IPS DF 6.9 (cell line): ENCODE measurements around the gene ICAM3.

Experiments
- DNase-seq: peaks from one replicate; pipeline ENCODE4 v3.0.0-alpha.2; 2013; ENCODE audit warnings: low read depth, low spot score
- H3K27ac ChIP-seq: one replicate; pipeline ENCODE4 v1.5.1; 2013; ENCODE audit warnings: low read length, control low read depth
- H3K27me3 ChIP-seq: 2 replicates; pipeline ENCODE4 v1.6.1; 2013; ENCODE audit warnings: mild to moderate bottlenecking, low read length; ENCODE audit not compliant: control insufficient read depth, insufficient read depth
- H3K36me3 ChIP-seq: 2 replicates; pipeline ENCODE4 v1.6.1; 2013; ENCODE audit warnings: low read length; ENCODE audit not compliant: control insufficient read depth, insufficient read depth
- H3K4me1 ChIP-seq: 2 replicates; pipeline ENCODE4 v1.6.1; 2013; ENCODE audit warnings: low read length; ENCODE audit not compliant: control insufficient read depth, insufficient read depth
- H3K4me3 ChIP-seq: 2 replicates; pipeline ENCODE4 v1.5.1; 2013; ENCODE audit warnings: mild to moderate bottlenecking, low read length
- H3K9me3 ChIP-seq: 2 replicates; pipeline ENCODE4 v1.6.1; 2013; ENCODE audit warnings: low read length, inconsistent platforms; ENCODE audit not compliant: control insufficient read depth, insufficient read depth
- WGBS: extraction: QIAGEN DNeasy Blood & Tissue Kit; methylation state at CpG from one replicate; pipeline ENCODE4 v1.1.7; 2013; ENCODE audit warnings: mixed read lengths, missing lambda C conversion rate; ENCODE audit not compliant: insufficient read length, insufficient coverage; 5-methylcytosine and 5-hydroxymethylcytosine counted together

The ICAM3 gene

GRCh38 chr19:10332158-10332964 is 7.1 kb downstream of the ICAM3 start:
- H3K4me3 ChIP-seq: peak overlapping the region; percentile 95; the same call in 1 of the 2 replicates
- H3K36me3 ChIP-seq: peaks cover 26% of the 10 kb centered on the region
- no peaks in the 10 kb centered on the region for H3K27me3 ChIP-seq
- peaks cover 6% of the 10 kb centered on the region for H3K4me1 ChIP-seq
- no CpG with 5 or more reads among the region's 18 CpGs for WGBS
- H3K27ac ChIP-seq: no peak overlapping the region
- H3K9me3 ChIP-seq: no peaks in the 10 kb centered on the region
- DNase-seq: no peak

GRCh38 chr19:10329555-10329954 is 9.9 kb downstream of the ICAM3 start:
- no peak for DNase-seq
- Histone ChIP-seq H3K4me1 (peaks cover 4% of the 10 kb centered on the region; the same call in 1 of the 2 replicates), H3K27me3 (no peaks in the 10 kb centered on the region), H3K36me3 (peaks cover 30% of the 10 kb centered on the region), H3K9me3 (no peaks in the 10 kb centered on the region), H3K27ac (no peak overlapping the region), H3K4me3 (no peak overlapping the region)
- WGBS: no CpG with 5 or more reads among the region's 13 CpGs

DNA sequence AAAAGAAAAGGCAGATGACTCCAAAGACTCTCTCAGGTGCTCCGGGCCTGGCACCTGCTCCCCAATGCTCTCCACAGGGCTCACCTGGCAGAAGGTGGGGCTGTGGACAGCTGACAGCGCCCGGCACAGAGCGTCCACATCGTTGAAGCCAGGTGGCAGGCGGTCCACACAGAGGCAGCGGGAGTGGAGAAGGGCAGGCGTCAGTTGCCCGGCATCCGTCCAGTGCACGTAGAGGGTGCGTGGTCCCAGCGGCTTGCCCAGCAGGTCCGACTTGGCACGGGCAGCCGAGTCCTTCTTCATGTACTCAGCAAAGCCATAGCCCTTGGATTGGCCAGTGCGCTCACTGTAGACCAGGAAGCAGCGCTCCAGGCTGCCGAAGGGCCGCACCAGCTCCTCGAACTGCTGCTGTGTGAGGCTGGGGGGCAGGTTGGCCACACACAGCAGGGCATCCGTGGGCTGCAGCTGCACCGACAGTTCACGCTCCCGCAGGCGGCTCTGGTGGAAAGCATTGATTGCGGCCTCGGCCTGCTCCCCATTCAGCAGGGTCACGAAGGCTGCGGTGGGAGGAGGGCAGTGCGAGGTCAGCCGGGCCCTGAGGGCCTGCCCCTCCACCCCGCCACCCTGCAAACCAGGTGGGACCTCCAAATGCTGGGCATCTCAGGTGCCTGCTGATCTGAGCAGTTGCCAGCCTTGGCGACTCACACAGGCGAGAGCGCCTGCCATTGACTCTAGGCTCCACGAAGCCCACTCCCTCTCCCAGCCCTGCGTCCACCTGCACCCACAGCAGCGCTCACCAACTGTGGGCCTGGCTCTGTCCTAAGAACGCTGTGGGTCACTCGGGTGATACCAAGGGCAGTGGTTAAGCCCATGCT is 10.6 kb downstream of the ICAM3 start:
- H3K4me3 ChIP-seq: no peak overlapping the region
- no peaks in the 10 kb centered on the region for H3K9me3 ChIP-seq
- peaks cover 3% of the 10 kb centered on the region; the same call in 1 of the 2 replicates for H3K4me1 ChIP-seq
- H3K27ac ChIP-seq: no peak overlapping the region
- DNase-seq: no peak
- no CpG with 5 or more reads among the region's 41 CpGs for WGBS
- no peaks in the 10 kb centered on the region for H3K27me3 ChIP-seq
- peaks cover 30% of the 10 kb centered on the region for H3K36me3 ChIP-seq

DNA sequence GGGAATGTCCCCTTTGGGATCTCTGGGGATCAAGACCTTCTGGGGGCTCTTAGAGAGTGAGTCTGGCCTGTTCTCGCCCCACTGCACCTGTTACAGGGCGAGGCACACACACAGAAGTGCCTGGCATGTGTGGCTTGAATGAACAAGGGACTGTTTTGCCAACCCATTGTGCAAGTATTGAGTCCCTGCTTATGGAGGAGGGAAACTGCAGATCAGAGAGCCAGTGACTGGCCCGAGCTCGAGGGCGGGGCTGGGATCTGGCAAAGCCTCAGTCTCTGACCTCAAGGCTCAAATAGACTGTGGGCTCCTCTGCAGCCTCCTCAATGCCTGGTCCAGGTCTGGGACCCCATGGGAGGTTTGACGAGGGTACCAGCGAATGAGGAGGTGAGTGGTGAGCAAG is 11.6 kb downstream of the ICAM3 start:
- Histone ChIP-seq H3K4me1 (peaks cover 3% of the 10 kb centered on the region; the same call in 1 of the 2 replicates), H3K27me3 (no peaks in the 10 kb centered on the region), H3K27ac (no peak overlapping the region), H3K4me3 (no peak overlapping the region), H3K9me3 (no peaks in the 10 kb centered on the region), H3K36me3 (peaks cover 40% of the 10 kb centered on the region)
- no CpG with 5 or more reads among the region's 7 CpGs for WGBS
- DNase-seq: no peak

DNA sequence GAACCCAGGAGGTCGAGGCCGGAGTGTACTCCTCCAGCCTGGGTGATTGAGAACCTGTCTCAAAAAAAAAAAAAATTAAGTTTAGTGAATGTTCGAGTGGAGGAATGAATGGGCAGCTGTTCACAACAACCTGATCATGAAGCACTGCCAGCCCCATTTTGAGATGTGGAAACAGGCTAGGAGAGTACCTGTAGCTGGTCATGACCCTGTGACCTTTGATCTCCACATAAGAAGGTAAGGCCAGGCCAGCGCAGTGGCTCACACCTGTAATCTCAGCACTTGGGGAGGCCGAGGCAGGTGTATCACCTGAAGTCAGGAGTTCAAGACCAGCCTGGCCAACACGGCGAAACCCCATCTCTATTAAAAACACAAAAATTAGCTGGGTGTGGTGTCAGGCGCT is 13.7 kb downstream of the ICAM3 start:
- Histone ChIP-seq H3K36me3 (peaks cover 56% of the 10 kb centered on the region), H3K9me3 (no peaks in the 10 kb centered on the region), H3K4me3 (no peak overlapping the region), H3K4me1 (no peaks in the 10 kb centered on the region), H3K27me3 (no peaks in the 10 kb centered on the region), H3K27ac (no peak overlapping the region)
- WGBS: no CpG with 5 or more reads among the region's 8 CpGs
- no peak for DNase-seq

DNA sequence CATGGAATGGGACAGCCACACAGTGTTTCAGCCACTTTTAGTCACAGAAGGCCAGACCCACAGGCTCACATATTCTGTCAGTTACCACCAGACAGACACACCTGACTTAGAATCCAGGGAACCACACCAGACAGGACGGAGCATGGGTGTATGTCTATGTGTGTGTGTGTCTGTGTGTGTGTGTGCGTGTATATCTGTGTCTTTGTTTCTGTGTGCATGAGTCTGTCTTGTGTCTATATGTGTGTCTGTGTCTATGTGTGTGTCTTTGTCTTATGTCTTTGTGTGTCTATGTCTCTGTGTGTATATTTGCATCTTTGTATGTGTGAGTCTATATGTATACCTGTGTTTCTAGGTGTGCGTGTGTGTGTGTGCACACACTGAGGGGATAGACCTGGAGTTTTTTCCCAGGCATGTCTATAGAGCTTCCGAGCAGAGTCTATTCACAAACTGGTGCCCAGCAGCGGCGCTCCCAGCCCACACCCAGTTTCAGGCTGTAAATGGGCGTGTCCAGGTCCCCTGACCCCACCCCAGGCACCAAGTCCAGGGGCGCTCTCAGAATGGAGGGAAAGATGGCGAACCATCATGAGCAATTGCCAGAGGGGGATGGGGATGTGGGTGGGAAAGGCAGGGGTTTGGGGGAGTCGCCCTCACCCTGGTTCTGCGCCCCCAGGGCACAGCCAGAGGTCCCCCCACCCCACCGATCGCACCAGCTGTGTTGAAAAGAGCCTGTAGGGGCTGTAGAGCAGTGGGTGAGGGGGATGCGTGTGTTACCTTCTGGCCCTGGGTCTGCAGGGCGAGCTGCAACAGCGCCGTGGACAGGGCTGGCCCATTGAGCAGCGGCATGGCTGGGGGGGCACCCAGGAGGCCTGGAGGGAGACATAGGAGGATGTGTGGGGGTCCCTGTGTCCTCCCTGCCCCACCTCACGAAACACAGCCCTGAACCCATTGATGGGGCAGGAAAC is 17.3 kb downstream of the ICAM3 start:
- Histone ChIP-seq H3K27ac (no peak overlapping the region), H3K36me3 (peaks cover 38% of the 10 kb centered on the region), H3K4me1 (no peaks in the 10 kb centered on the region), H3K4me3 (no peak overlapping the region), H3K27me3 (no peaks in the 10 kb centered on the region), H3K9me3 (no peaks in the 10 kb centered on the region)
- no CpG with 5 or more reads among the region's 19 CpGs for WGBS
- no peak for DNase-seq

- Histone ChIP-seq H3K4me3 (no peak overlapping the region), H3K27ac (no peak overlapping the region), H3K4me1 (no peaks in the 10 kb centered on the region), H3K9me3 (no peaks in the 10 kb centered on the region), H3K36me3 (peaks cover 35% of the 10 kb centered on the region), H3K27me3 (no peaks in the 10 kb centered on the region)
- no peak for DNase-seq
- no CpG with 5 or more reads among the region's 11 CpGs for WGBS
These were observed 18.0 kb downstream of the ICAM3 start for GRCh38 chr19:10321417-10321797.

- Histone ChIP-seq H3K36me3 (peaks cover 35% of the 10 kb centered on the region), H3K4me3 (no peak overlapping the region), H3K27me3 (no peaks in the 10 kb centered on the region), H3K27ac (no peak overlapping the region), H3K4me1 (0 out of 2 replicates have a peak, but pooled peaks cover 3% of the 10 kb centered on the region), H3K9me3 (no peaks in the 10 kb centered on the region)
- WGBS: no CpG with 5 or more reads among the region's 32 CpGs
- DNase-seq: no peak
These were observed 18.6 kb downstream of the ICAM3 start for GRCh38 chr19:10320602-10321416.

GRCh38 chr19:10318807-10319682 is 20.4 kb downstream of the ICAM3 start:
- Histone ChIP-seq H3K9me3 (no peaks in the 10 kb centered on the region), H3K27me3 (no peaks in the 10 kb centered on the region), H3K4me3 (no peak overlapping the region), H3K27ac (no peak overlapping the region), H3K4me1 (0 out of 2 replicates have a peak, but pooled peaks cover 3% of the 10 kb centered on the region), H3K36me3 (peaks cover 35% of the 10 kb centered on the region)
- no peak for DNase-seq
- no CpG with 5 or more reads among the region's 13 CpGs for WGBS
